Measurements from ENCODE around the gene ACAD11.

The ACAD11 gene

GRCh38 chr3:132598181-132598580 lies 61.4 kb downstream of the ACAD11 start:
- H3K9me3 Mint-ChIP-seq: no peaks in the 10 kb centered on the region
- no peaks in the 10 kb centered on the region for H3K27me3 Mint-ChIP-seq
- no peaks in the 10 kb centered on the region for H3K4me1 Mint-ChIP-seq (ENCODE audit: low read depth)
- H3K27ac Mint-ChIP-seq: no peak overlapping the region
- H3K36me3 Mint-ChIP-seq (ENCODE audit: low read depth): peaks cover 47% of the 10 kb centered on the region
- no peak for DNase-seq
- no peak overlapping the region for H3K4me3 Mint-ChIP-seq

DNA sequence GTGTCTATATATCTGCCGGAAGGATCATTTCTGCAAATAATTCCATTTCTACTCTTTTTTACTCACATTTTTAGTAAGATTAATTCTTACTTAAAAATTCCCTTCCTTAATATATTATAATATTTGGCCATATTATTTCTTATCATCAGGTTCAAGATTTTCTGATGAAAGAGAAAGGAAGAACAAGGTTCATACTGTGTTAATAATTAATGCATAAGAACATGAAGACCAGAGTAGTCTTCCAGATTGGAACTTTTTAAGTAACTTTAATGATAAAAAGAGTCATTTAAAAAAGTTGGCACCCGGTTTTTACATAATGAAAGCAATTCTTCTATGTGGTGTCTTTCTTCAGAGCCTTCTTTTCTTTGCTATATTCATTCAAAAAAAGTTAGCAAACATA lies 61.9 kb downstream of the ACAD11 start:
- no peak for DNase-seq
- Mint-ChIP-seq H3K36me3 (ENCODE audit: low read depth) (peaks cover 42% of the 10 kb centered on the region), H3K9me3 (no peaks in the 10 kb centered on the region), H3K27me3 (no peaks in the 10 kb centered on the region), H3K27ac (no peak overlapping the region), H3K4me1 (ENCODE audit: low read depth) (no peaks in the 10 kb centered on the region), H3K4me3 (no peak overlapping the region)

DNA sequence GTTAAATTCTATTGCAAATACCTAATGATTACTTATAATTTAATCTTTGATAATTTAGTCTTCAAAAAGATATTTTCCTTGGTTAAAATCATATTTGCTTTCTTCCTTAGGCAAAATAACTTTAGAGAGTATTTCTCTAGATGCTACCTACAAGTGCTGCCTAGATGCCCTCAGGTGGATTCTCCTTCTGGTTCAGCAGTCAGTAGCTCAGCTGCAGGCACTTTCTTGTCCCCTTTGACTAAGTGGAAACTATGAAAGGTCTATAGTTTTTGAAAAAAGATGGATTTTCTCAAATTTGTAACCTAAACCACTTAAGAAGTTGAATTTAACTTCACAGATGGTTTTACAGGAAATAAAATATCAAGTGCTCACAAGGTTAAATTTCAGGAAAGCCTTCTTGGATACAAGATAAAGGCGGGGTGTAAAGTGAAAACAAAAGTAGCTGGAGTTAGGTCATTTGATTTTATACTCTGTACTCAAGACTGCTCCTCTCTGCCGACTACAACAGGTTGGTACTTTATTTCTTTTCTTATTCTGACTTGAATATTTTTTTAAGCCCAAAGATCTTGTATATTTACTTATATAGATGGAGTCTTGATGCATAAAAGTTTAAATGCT lies 62.7 kb downstream of the ACAD11 start, which contains the start of gene ACKR4:
Gene ACKR4, plus strand, starts transcription at position 455 of the 618 bp plus-strand sequence. CDS start 3,128 bp downstream, outside the sequence.
- H3K36me3 Mint-ChIP-seq (ENCODE audit: low read depth): peaks cover 42% of the 10 kb centered on the region
- no peak within 1 kb of the TSS for H3K4me3 Mint-ChIP-seq
- no peak for DNase-seq
- H3K27me3 Mint-ChIP-seq: no peaks in the 10 kb centered on the region
- no peaks in the 10 kb centered on the region for H3K4me1 Mint-ChIP-seq (ENCODE audit: low read depth)
- no peaks in the 10 kb centered on the region for H3K9me3 Mint-ChIP-seq
- H3K27ac Mint-ChIP-seq: no peak within 1 kb of the TSS

- Mint-ChIP-seq H3K27ac (no peak overlapping the region), H3K4me3 (no peak overlapping the region), H3K36me3 (ENCODE audit: low read depth) (peaks cover 48% of the 10 kb centered on the region), H3K4me1 (ENCODE audit: low read depth) (no peaks in the 10 kb centered on the region), H3K9me3 (no peaks in the 10 kb centered on the region), H3K27me3 (no peaks in the 10 kb centered on the region)
- no peak for DNase-seq
These were observed 63.3 kb downstream of the ACAD11 start for GRCh38 chr3:132596326-132596725.

DNA sequence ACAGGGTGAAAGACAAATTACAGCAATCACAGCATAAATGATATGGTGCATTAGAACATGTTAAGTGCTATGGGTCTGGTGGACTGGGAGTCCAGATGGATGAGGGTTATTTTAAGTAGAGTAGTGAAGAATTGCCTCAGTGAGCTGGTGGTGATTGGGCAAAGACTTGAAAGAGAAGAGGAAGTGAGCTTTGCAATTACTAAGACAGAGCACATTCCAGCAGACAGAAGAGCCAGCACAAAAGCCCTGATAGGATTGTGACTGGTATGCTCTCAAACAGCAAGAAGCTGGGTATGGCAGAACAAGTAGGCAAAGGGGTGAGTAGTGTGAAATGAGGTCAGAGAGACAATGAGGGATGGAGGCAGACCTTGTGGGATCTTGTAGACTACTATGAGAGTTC lies 64.6 kb downstream of the ACAD11 start:
- peaks cover 60% of the 10 kb centered on the region for H3K36me3 Mint-ChIP-seq (ENCODE audit: low read depth)
- no peaks in the 10 kb centered on the region for H3K9me3 Mint-ChIP-seq
- H3K4me1 Mint-ChIP-seq (ENCODE audit: low read depth): no peaks in the 10 kb centered on the region
- no peak for DNase-seq
- no peaks in the 10 kb centered on the region for H3K27me3 Mint-ChIP-seq
- no peak overlapping the region for H3K4me3 Mint-ChIP-seq
- no peak overlapping the region for H3K27ac Mint-ChIP-seq

GRCh38 chr3:132594498-132594897 lies 65.1 kb downstream of the ACAD11 start:
- no peak overlapping the region for H3K27ac Mint-ChIP-seq
- DNase-seq: no peak
- peaks cover 62% of the 10 kb centered on the region for H3K36me3 Mint-ChIP-seq (ENCODE audit: low read depth)
- H3K9me3 Mint-ChIP-seq: no peaks in the 10 kb centered on the region
- H3K4me1 Mint-ChIP-seq (ENCODE audit: low read depth): no peaks in the 10 kb centered on the region
- no peak overlapping the region for H3K4me3 Mint-ChIP-seq
- H3K27me3 Mint-ChIP-seq: no peaks in the 10 kb centered on the region

DNA sequence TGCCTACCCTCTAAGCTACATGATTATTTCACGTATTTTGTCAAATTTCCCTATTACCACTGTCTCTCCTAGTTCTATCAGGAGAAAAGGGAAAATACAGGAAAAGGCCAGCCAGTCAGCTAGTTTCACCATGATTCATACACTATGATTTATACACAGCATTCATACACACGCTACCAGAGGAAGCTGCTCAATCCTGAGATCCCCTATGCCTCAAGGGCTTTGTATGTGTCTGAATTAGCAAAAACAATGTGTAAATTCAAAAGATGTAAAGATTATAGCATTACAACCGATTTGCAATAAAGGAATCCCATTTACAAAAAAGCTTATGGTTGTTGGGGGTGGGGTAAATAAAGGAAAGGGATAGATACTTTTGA lies 65.7 kb downstream of the ACAD11 start:
- H3K9me3 Mint-ChIP-seq: peaks cover 4% of the 10 kb centered on the region
- H3K27me3 Mint-ChIP-seq: no peaks in the 10 kb centered on the region
- no peak overlapping the region for H3K4me3 Mint-ChIP-seq
- H3K27ac Mint-ChIP-seq: no peak overlapping the region
- H3K36me3 Mint-ChIP-seq (ENCODE audit: low read depth): peaks cover 66% of the 10 kb centered on the region
- no peak for DNase-seq
- H3K4me1 Mint-ChIP-seq (ENCODE audit: low read depth): no peaks in the 10 kb centered on the region

DNA sequence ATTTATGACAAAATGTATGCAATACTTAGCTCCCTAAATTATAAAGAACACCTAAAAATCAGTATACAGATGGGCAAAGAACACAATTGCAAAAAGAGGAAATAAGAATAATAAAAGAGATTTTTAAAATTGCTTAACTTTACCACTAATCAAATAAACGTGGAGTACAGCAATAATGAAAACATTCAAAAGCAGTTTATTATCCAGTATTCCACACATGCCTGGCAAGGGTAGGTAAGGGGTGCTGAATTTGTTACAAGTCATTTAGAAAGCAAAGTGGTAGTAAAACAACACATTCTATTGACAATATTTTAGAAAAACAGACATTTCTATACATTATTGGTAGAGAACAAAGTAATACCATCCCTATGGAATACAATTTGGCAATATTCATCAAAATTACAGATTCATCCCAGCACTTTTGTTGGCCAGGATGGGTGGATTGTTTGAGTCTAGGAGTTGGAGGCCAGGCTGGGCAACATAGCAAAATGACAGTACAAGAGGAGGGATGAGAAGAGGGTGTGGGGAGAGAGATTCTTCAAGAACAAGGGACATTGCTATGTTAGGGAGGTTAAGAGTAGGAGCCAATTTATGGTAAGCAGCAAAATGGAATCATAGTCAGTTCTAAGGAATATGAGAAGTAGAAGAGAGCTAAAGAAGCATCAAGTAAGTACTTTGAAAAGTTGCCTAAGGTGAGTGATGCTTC lies 66.2 kb downstream of the ACAD11 start:
- H3K36me3 Mint-ChIP-seq (ENCODE audit: low read depth): peaks cover 63% of the 10 kb centered on the region

GRCh38 chr3:132592216-132592615 lies 67.4 kb downstream of the ACAD11 start:
- H3K9me3 Mint-ChIP-seq: peaks cover 4% of the 10 kb centered on the region
- no peak overlapping the region for H3K4me3 Mint-ChIP-seq
- no peaks in the 10 kb centered on the region for H3K27me3 Mint-ChIP-seq
- no peaks in the 10 kb centered on the region for H3K4me1 Mint-ChIP-seq (ENCODE audit: low read depth)
- H3K36me3 Mint-ChIP-seq (ENCODE audit: low read depth): peaks cover 61% of the 10 kb centered on the region
- H3K27ac Mint-ChIP-seq: no peak overlapping the region
- DNase-seq: no peak

More for the DNA sequence above, 66.2 kb downstream of the ACAD11 start:
- no peaks in the 10 kb centered on the region for H3K27me3 Mint-ChIP-seq
- H3K9me3 Mint-ChIP-seq: peaks cover 4% of the 10 kb centered on the region
- no peak for DNase-seq
- no peak overlapping the region for H3K4me3 Mint-ChIP-seq
- no peaks in the 10 kb centered on the region for H3K4me1 Mint-ChIP-seq (ENCODE audit: low read depth)
- no peak overlapping the region for H3K27ac Mint-ChIP-seq

DNA sequence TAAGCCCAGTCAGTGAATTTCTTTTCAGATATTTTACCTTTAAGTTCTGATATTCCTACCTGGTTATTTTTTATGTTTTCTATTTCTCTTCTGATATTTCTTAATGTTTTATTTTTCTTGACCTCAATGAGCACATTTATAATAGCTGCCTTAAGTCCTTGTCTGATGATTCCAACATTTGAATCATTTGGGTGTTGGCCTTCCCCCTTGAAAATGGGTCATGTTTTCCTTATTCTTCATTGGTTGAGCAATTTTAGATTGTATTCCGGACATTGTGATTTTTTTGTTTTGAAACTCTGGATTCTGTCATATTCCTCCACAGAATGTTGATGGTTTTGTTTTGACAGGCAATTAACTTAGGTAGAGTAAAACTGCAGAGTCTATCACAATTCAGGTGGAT lies 72.2 kb downstream of the ACAD11 start:
- H3K9me3 Mint-ChIP-seq: peaks cover 6% of the 10 kb centered on the region
- no peak for DNase-seq
- peaks cover 50% of the 10 kb centered on the region for H3K36me3 Mint-ChIP-seq (ENCODE audit: low read depth)
- no peaks in the 10 kb centered on the region for H3K27me3 Mint-ChIP-seq
- no peak overlapping the region for H3K4me3 Mint-ChIP-seq
- H3K4me1 Mint-ChIP-seq (ENCODE audit: low read depth): no peaks in the 10 kb centered on the region
- no peak overlapping the region for H3K27ac Mint-ChIP-seq

GRCh38 chr3:132573797-132574211 lies 85.8 kb downstream of the ACAD11 start:
- Mint-ChIP-seq H3K27me3 (no peaks in the 10 kb centered on the region), H3K27ac (no peak overlapping the region), H3K36me3 (ENCODE audit: low read depth) (peaks cover 83% of the 10 kb centered on the region), H3K9me3 (peaks cover 5% of the 10 kb centered on the region), H3K4me1 (ENCODE audit: low read depth) (peaks cover 16% of the 10 kb centered on the region), H3K4me3 (no peak overlapping the region)
- DNase-seq: no peak

DNA sequence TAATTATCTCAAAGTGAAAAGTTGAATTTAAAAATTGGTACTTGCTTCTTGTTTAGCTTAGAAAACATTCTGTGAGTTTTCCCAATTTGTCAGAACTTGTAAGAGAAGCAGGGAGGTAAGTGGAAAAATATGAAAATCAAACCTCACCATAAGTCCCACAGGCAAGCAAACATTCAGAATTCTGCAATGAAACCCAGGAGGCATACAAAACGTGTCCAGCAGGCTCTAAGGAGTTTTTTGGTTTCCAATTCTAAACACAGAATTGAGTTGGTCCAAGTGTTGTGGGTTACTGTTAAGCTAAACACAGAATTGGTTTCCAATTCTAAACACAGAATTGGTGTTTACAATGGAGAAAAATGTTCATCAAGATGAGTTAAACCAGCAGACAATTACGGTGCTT lies 89.6 kb downstream of the ACAD11 start:
- H3K36me3 Mint-ChIP-seq (ENCODE audit: low read depth): peaks cover 63% of the 10 kb centered on the region
- no peak for DNase-seq
- no peak overlapping the region for H3K4me3 Mint-ChIP-seq
- peak overlapping the region; percentile 88 for H3K27ac Mint-ChIP-seq
- H3K27me3 Mint-ChIP-seq: no peaks in the 10 kb centered on the region
- peaks cover 23% of the 10 kb centered on the region for H3K4me1 Mint-ChIP-seq (ENCODE audit: low read depth)
- peaks cover 5% of the 10 kb centered on the region for H3K9me3 Mint-ChIP-seq

DNA sequence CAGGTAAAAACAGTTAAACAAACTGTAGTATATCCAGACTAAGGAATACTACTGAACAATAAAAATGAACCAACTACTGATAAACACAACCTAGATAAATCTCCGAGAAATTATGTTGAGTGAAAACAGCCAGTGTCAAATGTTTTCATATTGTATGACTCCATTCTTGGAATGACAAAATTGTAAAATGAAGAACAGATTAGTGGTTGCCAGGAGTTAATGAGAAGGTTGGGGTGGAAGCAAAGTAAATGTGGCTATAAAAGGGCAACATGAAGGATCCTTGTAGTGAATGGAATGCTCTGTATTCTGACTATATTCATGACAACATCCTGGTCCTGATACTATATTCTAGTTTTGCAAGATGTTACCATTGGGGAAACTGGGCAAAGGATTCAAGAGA lies 90.0 kb downstream of the ACAD11 start:
- H3K4me1 Mint-ChIP-seq (ENCODE audit: low read depth): peaks cover 23% of the 10 kb centered on the region
- peaks cover 63% of the 10 kb centered on the region for H3K36me3 Mint-ChIP-seq (ENCODE audit: low read depth)
- peak overlapping the region; percentile 88 for H3K27ac Mint-ChIP-seq
- no peaks in the 10 kb centered on the region for H3K27me3 Mint-ChIP-seq
- H3K9me3 Mint-ChIP-seq: peaks cover 5% of the 10 kb centered on the region
- no peak overlapping the region for H3K4me3 Mint-ChIP-seq
- no peak for DNase-seq

DNA sequence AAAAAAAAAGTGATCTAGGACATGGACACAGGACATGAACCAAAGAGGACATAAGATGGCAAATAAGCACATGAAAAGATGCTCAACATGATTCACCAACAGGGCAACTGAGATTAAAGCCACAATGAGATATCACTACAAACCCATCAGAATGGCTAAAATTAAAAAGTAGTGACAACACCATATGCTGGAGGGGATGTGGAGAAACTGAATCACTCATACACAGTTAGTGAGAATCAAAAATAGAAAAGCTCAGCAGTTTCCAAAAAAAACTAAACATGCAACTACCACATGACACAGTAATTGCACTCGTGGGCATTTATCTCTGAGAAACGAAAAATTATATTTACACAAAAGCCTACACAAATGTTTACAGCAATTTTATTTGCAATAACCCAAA lies 90.5 kb downstream of the ACAD11 start:
- Mint-ChIP-seq H3K4me1 (ENCODE audit: low read depth) (peaks cover 23% of the 10 kb centered on the region), H3K36me3 (ENCODE audit: low read depth) (peaks cover 66% of the 10 kb centered on the region), H3K9me3 (peaks cover 5% of the 10 kb centered on the region), H3K27me3 (no peaks in the 10 kb centered on the region), H3K4me3 (peak overlapping the region; percentile 40), H3K27ac (peak overlapping the region; percentile 88)
- DNase-seq: no peak

DNA sequence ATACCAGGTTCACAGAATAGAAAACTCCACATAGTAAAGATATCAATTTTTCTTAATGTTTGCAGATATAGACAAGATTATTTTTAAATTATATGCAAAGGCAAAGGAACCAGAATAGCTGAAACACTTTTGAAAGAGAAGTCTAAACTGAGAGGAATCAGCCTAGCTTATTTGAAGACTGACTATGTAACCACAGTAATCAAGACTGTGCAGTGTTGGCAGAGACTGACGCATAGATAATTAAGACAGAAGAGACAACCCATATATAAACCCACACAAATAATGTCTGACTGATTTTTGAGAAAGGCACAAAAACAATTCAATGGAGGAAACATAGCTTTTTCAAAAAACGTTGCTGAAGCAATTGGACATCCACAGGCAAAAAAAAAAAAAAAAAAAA lies 91.2 kb downstream of the ACAD11 start:
- Mint-ChIP-seq H3K9me3 (peaks cover 5% of the 10 kb centered on the region), H3K36me3 (ENCODE audit: low read depth) (peaks cover 63% of the 10 kb centered on the region), H3K27ac (peak overlapping the region; percentile 88), H3K4me1 (ENCODE audit: low read depth) (peaks cover 23% of the 10 kb centered on the region), H3K4me3 (no peak overlapping the region), H3K27me3 (no peaks in the 10 kb centered on the region)
- no peak for DNase-seq

Measured in activated T-cell treated with anti-CD3 and anti-CD28 coated beads, Interleukin-2, amount 50 U/mL, for 24 hours (primary cell).